NCI-H1417 (cell line): Measurements from ENCODE around the gene DPYD.

ENCODE experiments used
- DNase-seq, 3 experiments: peaks; one replicate each; lab custom pipeline; 2025; lab: John Stamatoyannopoulos, UW

DPYD gene

DNA sequence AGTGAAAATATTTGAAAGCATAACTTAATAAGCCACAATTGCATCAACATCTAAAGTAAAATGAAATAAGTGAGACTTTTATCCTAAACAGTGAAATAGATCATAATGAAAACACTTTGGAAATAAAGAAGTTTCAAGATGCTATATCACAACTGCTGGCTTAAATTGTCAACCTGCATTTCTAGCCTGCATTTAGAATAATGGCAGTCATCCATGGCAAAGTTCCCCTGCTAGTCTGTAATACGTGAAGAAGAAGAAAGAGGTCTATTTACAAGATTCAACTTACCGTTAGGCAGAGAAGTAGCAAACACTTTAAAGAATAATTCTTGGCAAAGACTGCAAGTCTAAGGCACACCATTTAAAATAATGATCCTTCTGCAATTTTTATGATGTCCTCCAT, 133.6 kb downstream of the DPYD start:
- DNase-seq: no peak

DNA sequence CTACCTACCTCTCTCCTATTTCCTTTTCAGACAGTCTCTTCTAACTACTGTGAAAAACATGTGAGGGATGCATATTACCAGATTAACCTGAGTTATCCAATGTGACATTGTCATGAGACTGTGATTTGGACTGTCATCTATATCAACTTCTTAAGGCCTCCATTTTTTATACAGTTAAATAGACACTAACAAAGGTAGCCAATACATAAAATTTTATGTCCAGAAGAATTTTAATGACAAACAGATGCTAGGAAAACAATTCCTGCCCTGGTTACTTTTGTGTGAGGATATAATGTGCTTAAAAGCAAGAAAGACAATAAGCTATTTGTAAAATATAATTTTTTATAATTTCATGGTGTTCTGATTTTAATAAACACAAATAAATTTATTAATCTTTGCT, 136.2 kb downstream of the DPYD start:
- DNase-seq: no peak

GRCh38 chr1:97783751-97784150, 137.1 kb downstream of the DPYD start:
- DNase-seq: no peak

DNA sequence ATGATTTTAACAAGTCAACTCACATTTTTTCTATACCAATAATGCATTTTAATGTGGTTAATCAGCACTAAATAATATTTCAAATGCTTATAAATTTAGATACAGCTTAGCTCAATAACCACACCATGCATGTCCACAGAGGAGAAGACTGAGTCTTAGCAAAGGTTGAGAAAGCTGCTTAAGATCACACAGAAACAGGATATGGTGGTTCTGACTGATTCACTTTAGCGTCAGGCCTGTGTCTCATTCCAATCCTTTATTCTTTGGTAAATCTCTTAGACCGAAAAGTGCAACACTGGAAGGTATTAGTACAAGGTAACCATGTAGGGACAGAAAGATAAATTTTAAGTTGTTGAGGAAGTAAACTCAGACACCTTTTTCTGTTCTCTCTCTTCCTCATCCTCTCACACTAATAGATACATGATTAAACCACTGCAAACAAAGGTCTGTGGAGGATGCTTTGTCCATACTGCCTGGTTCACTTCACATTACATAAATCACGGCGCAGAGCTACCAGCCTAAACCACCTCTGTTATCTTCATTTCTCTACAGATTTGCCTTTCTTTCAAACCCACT, 139.0 kb downstream of the DPYD start:
- no peak for DNase-seq

DNA sequence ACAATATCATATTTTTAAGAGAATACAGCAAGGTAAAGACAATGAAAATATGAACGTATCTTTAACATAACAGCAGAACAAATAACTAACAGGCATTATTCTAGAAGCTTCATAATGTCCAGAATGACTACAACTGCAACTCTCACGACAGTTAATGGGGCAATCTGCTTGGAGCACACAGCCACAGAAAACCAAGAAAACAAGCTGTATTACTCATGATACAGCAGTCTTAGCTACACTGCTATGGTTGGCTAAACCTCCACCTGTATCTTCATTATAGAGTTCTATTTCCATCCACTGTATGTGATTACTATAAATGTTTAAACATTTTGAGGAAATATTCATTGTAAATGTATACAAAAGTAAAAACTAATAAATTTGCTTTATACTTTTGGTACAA, 139.9 kb downstream of the DPYD start:
- no peak for DNase-seq

- DNase-seq: no peak
These were observed 142.1 kb downstream of the DPYD start for GRCh38 chr1:97778718-97779117.

GRCh38 chr1:97770376-97770775, 150.5 kb downstream of the DPYD start:
- DNase-seq: no peak

DNA sequence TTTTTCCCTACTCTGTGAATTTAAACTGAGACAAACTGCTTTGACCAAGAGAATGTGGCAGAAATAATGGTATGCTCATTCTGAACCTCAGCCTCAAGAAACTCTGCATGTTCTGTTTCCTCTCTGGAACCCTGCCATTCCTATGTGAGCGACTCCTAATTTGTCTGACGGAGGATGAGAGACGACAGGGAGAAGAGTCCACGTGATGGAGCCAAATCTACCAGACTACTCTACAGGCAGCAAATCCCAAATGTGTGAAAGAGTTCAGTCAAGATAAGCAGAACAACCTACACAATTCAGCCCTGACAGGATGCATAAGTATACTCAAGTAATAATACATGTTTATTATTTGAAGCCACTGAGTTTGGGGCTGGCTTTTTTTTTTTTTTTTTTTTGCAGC, 153.5 kb downstream of the DPYD start:
- DNase-seq: no peak

DNA sequence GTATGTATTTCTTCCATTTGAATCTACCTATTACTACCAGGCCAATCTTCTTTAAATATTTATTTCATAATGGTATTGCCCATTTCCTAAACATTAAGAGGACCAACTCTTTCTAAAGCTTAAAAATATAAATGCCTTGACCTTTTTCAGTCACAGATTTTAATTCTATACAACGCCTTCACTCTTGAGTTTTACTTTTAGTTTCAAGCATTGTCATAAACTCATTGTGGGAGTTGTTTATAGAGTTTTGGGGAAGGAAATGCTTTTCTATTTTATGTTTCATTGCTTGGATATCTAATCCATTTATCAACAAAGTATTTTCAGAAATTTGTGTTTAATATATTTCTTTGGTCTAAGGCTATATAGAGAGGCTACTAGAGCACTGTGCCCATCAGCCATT, 155.8 kb downstream of the DPYD start:
- DNase-seq: no peak

DNA sequence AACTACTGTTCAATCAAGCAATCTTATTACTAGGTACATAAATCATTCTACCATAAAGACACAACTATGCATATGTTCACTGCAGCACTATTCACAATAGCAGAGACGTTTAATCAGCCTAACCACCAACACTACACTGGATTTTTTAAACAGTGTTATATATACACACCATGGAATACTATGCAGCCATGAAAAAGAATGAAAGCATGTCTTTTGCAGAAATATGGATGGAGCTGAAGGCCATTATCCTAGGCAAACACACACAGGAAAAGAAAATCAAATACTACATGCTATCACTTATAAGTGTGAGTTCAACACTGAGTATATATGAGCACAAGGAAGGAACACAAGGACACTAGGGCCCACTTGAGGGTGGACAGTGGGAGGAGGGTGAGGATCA, 159.2 kb downstream of the DPYD start:
- DNase-seq: no peak

- no peak for DNase-seq
These were observed 161.8 kb downstream of the DPYD start for GRCh38 chr1:97759078-97759477.

DNA sequence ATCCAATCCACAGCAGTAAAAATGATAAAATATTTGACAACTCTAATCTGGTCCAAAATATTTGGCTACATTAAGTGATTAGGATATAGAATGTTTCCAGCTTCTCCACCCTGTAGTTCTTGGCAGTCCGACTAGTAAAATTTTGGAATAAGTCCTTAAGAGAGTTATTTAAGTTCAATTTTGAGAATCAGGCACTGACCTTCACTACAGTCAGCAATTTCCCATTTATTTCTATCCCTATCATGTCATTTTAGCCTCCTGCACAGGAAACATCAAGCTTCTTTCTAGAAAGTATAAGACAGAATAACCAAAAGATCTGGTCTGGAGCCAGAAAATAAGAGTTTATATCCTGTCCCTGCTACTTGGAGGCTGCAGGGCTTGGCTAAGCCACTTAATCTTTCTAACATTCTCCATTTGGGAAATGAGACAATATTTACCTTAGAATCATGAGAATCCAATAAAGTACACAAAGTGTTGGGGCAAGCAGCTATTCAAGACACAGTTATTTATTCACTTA, 162.2 kb downstream of the DPYD start:
- DNase-seq: peak in 1 of 3 experiments; percentile 6

GRCh38 chr1:97745912-97746311, 174.9 kb downstream of the DPYD start:
- no peak for DNase-seq

DNA sequence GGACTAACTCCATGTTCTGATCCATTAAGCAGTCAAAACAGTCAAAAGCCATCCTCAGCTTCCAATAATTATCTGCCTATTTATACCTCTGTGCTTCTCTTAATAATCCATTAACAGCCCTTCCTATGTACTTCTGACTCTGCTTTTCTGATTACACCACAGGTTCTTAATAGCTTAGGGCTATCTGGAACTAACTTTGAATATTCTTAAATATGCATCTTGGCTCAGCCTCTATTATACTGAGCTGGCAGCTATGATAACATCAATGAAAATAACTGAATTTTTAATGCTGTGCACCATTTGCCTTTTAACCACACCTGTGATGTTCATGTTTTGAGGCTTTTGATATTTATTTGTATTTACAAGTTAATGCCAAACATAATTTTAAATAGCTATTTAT, 175.9 kb downstream of the DPYD start:
- DNase-seq: peak in 1 of 3 experiments; percentile 4

GRCh38 chr1:97743129-97743528, 177.7 kb downstream of the DPYD start:
- DNase-seq: peak in 2 of 3 experiments; percentile 70 to 94

DNA sequence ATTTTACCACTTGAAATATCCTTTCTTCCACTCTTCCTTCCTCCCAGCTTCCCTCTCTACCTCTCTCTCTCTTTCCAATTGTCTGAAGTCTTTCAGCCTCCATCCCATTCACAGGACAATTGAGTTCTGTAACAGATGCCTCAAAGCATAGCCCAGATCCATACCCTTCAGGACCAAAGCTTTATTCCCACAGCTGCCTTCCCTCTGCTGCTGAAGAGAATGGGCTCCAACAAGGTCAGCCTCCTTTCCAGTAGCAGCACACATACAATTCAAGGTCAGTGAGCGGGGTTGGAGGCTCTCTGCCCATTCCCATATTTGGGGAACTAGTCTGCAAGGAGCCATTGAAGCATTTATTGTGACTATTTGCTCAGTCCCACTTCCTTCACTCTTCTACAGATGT, 179.9 kb downstream of the DPYD start:
- DNase-seq: no peak

- no peak for DNase-seq
These were observed 181.2 kb downstream of the DPYD start for GRCh38 chr1:97739596-97740103.

- peak in 1 of 3 experiments; percentile 49 for DNase-seq
These were observed 182.6 kb downstream of the DPYD start for GRCh38 chr1:97738270-97738669.

DNA sequence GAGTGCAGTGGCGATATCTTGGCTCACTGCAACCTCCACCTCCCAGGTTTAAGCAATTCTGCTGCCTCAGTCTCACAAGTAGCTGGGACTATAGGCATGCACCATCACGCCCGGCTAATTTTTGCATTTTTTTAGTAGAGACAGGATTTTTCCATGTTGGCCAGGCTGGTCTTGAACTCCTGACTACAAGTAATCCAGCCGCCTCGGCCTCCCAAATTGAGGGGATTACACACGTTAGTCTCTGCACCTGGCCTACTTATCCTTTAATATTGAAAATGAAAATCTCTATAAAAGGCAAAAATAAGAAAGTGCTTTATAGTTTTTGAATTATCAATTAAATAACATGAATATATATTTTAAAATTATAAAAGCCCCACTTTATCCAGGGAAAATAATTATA, 190.6 kb downstream of the DPYD start:
- no peak for DNase-seq

GRCh38 chr1:97728436-97728835, 192.4 kb downstream of the DPYD start:
- no peak for DNase-seq

- no peak for DNase-seq
These were observed 193.8 kb downstream of the DPYD start for GRCh38 chr1:97727029-97727428.

- DNase-seq: no peak
These were observed 194.4 kb downstream of the DPYD start for GRCh38 chr1:97726386-97726785.

DNA sequence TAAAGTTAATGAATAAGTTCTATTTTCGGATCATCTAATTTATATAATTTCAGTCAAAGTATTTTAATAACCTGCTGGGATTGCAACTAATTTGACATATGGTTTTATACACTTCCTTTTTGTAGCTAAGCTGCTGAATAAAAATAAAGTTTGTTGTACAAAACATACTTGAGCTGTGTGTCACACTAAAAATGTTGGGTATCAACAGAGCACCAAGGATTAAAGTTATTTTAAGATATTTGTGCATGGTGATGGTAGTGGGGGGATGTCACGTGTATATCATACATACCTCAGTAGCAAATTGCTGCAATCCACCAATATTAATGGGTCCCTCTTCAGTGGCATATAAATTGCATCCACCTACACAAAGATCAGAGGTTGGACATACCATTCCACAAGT, 199.6 kb downstream of the DPYD start:
- no peak for DNase-seq

DNA sequence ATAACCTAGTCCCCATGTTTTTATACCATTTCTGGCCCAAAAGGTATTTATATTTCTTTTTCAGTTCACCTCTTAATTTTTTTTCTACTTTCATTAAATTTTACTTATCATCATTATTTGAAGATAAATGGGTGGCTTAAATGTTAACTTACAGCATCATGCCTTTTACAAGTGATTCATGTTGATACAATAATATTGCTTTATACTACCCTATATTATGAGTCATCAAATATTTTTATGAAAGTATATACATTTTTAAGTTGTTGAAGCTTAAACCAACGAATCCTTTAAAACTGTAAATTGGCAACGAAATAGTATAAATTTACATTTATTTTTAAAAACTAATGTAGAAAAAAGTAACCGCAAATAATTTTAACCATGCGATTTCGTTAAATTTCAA, 207.9 kb downstream of the DPYD start:
- DNase-seq: no peak
